GF-D8 (cell line): ENCODE results near the gene C18orf54.
"Not testable (repeated sequence)": the region's sequence is repeated elsewhere in the genome, so short reads cannot be mapped to it uniquely, and the experiment has no call there.

ENCODE experiments used
- DNase-seq: peaks from one replicate; lab custom pipeline; 2025; lab: John Stamatoyannopoulos, UW

Gene C18orf54

DNA sequence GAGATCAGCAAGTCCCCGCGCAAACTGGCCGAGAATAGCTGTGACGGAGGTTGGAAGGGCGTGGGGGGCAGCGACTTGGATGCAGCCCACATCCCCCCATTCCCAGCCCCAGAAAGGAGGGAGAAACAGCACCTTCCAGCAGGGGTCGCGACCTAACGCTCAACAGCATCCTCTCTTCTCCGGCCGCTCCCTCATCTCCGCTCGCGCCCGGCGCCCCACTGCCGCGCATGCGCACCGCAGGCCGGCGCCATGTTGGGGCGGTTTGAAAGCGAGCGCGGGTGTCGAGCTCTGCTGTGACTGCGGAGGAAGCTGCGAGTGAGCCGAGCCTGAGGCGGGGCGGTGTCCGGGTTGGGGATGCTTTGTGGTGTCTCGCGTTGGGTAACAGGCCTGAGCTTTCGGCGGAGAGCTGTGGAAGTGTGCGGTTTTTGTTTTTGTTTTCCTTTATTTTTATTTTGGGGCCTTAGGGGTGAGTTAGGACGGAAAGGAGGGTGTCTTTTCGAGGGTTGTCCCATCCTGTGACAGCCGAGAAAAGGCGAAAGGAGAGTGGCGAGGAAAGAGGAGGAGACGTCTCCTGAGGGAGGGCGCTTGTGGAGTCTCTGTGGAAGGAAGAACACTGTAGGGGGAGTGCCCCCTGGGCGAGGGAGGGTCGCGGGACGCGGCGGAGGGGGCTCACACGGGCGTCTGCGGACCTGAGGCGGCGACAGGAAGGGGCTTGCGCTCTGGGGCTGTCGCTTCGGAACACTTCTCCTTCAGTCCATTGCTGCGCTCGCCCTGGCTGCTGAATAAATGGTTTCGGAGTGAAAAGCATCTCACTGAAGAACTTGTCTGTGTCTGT, at the start of gene C18orf54, which contains the start of gene STARD6:
Gene C18orf54 (plus strand): TSS at position 247 of the 835 bp plus-strand sequence. CDS start 2,667 bp downstream, outside the sequence.
Gene STARD6 (minus strand): TSS at position 199 of the 835 bp plus-strand sequence. CDS start 3,285 bp downstream, outside the sequence.
- DNase-seq: peak; percentile 86

DNA sequence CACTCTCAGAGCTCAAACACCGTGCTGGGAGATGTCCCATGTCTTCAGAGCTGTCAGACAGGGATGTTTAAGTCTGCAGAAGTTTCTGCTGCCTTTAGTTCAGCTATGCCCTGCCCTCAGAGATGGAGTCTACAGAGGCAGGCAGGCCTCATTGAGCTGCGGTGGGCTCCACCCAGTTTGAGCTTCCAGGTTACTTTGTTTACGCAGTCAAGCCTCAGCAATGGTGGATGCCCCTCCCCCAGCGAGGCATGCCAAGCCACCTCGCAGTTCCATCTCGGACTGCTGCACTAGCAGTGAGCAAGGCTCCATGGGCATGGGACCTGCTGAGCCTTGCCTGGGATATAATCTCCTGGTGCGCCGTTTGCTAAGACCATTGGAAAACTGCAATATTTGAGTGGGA, 48.1 kb upstream of the C18orf54 start:
- DNase-seq: not testable (repeated sequence)

DNA sequence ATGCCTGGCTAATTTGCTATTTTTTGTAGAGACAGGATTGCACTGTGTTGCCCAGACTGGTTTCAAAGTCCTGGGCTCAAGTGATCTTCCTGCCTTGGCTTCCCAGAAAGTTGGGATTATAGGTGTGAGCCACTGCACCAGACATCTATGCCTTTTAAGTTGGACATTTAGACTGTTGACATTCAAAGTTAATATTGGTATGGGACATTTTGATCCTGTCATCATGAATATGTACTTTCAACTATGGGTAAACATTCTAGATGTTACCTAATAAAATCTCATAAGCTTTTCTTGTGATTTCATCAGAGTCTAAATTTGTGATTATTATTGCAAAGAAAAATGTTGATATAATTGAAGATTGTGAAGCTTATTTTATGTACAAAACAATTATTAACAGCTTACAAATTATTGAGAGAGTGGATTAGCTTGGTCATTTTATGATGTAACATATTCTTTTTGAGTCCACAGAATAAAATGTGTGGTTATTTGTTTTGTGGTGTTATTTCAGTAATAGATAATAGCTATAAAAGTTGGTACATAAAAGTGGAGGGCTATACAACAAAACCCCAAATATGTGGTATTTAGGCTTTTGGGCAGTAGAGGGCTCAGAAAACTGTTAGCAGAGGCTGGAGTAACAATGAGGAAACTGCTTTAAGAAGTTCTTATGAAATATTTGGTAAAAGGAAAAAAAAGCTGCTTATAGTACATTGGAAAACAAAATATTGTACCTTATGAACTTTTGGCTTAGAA, 41.5 kb upstream of the C18orf54 start:
- DNase-seq: no peak

DNA sequence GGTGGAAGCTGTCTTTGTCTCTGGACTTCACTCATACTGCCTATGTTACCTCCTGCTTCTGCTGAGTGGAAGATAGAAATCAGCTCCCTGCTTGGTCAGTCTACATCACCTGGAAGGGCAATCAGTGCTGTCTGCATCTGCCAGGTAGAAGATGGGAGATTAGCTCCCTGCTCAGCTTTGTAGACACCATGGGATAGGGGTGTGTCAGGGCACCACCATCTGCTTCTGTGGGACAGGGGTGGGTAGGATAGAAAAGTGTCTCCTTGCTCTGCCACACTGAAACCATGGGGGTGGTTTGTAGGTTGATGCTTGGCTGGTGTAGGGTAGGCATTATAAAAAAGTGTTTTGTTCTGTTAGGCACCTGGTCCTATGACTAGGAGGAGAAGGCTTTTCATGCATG, 34.1 kb upstream of the C18orf54 start:
- no peak for DNase-seq

DNA sequence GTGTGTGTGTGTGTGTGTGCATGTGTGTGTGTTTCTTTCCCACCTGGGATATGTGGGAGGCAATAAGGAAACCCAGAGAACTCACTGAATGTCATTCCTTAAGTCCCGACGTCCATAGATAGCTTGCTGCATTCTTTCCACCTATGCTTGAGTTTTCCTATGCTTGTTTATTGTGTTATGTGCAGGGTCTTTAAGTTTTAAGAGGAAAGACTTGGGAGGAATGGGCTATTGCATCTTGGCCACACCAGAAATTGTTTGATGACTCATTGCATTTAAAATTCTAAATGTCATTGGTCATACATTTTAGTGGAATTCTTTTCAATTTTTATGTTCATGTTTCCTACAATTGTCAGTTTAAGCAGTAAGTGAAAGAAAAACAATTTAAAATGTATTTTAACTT, 33.7 kb upstream of the C18orf54 start:
- DNase-seq: no peak

DNA sequence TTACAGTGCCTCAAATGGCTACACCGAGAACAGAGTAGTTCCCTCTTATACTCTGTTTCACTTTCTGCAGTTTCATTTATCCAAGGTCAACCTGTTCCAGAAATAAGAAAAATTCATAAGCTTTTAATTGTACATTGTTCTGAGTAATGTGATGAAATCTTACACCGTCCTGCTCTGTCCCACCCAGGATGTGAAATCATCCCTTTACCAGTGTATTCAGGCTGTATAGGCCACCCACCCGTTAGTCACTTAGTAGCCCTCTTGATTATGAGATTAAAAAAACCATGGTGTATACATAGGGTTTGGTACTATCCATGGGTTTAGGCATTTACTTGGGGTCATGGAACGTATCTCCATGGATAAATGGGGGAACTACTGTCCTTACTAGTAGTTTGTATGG, 29.9 kb upstream of the C18orf54 start:
- no peak for DNase-seq

DNA sequence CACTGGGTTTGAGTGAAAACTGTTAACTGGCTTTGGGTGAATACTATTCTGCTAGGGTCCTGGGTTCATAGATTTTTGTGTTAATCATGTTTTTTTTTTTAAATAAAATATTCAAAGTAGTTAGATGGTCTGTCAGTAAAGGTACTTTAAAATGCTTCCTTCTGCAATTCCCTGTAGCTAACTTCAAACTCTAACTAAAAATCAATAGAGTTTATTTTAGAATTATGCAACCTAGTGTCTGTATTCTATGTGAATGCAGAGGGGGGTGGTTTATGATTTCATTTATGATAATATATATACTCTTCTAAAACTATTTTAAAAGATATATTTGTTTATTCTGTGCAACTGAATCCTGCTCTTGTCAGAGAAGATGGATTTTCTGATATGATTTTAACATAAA, 27.9 kb upstream of the C18orf54 start:
- DNase-seq: no peak

DNA sequence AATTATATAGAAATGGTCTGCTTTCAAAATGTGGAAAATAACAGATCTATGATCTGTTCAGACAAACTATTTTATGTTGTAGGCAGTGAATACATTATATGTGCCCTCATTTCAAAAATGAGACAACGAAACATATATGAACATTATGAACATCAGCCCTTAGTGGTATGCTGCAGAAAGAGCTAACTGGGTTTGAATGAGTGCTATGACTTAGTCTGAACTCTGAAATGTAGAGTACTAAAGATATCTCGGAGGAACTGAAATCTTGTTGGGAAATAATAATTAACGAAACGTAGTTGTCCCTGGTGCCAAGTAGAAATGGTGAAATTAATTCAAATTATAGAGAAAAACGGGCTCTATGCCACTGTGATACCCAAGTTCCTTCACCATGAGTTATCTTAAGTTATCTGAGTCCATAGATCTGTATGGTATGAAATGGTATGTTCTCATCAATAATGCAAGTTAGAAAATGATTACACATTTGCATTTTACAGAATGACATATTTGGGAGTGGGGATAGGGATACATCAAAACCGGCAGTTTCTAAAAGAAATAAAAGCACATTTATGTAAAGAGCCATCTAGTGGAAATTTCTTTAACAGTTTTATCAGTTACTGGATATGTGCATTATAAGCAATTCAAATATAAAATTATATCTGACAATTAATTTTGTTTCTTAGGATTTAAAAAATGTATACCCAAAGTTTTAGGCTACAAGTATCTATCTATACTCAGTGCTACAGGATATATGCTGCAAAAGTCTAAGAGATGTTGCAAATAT, 26.7 kb upstream of the C18orf54 start:
- no peak for DNase-seq

DNA sequence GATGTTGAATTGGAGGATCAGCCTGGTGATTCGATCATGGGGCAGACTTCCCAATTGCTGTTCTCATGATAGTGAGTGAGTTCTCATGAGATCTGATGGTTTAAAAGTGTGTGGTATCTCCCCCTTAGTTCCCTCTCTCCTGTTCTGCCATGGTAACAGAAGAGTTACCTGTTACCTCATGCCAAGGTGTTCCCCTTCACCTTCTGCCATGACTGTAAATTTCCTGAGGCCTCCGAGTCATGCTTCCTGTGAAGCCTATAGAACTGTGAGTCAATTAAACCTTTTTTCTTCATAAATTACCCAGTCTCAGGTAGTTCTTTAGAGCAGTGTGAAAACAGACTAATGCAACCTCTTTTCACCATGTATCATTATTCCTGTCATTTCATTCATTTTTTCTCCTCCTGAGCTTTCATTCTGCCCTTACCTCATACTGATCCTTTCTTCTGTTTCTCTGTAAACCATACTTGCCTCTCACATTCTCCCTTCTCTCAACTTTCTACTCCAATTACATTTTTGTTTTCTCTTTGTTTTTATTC, 22.0 kb upstream of the C18orf54 start:
- no peak for DNase-seq

DNA sequence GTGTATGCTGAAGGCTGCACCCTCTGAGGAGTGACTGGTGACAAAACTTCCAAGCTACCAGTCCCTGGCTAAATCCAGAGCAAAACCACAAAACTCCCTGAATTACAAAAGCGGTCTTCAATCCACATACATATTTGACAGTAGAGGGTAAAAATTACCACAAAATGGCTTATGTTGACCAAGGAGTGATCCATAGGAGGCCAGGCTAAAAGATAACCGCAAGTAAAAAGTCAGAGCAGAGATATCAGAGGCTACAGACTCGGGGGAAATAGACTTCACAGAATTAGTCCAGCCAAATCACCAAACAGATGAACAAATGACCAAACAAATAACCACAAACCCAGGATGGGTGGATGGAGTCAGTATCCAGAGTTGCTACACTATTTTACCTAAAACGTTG, 19.5 kb upstream of the C18orf54 start:
- no peak for DNase-seq

DNA sequence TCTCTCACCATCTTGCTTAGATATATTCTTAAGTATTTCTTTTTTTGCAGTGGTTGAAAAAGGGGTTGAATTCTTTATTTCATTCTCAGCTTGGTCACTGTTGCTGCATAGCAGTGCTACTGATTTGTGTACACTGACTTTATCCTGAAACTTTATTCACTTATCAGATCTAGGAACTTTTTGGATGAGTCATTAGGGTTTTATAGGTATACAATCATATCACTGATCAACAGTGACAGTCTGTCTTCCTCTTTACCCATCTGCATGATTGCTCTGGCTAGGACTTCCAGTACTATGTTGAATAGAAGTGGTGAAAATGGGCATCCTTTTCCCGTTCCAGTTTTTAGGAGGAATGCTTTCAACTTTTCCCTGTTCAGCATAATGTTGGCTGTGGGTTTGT, 6.5 kb upstream of the C18orf54 start:
- DNase-seq: no peak

DNA sequence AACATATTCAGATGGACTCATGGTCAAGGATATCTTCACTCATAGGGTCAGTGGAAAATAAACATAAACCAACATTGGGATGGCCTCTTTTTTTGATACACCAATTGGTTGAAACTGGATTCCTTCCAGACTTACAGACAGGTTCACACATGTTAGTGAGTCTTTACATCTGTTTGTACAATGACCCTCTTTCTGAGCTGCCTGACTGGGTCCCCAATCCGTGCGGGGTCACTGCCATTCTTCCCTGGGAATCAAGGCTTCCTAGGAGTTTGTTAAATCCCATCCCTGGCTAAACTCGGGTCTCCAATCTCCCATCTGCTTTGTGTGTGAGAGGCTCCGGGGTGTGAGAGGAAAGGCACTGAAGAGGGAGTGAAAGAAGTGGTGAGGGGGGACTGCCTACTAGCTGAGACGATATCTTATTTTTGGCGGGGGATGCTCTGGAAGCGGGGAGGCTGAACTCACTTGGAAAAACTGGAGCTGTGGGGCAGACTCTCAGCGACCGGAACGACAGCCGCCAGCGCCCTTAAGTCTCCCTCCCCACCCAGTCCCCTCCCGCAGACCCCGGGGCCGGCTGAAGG, 535 bp upstream of the C18orf54 start:
- DNase-seq: no peak

DNA sequence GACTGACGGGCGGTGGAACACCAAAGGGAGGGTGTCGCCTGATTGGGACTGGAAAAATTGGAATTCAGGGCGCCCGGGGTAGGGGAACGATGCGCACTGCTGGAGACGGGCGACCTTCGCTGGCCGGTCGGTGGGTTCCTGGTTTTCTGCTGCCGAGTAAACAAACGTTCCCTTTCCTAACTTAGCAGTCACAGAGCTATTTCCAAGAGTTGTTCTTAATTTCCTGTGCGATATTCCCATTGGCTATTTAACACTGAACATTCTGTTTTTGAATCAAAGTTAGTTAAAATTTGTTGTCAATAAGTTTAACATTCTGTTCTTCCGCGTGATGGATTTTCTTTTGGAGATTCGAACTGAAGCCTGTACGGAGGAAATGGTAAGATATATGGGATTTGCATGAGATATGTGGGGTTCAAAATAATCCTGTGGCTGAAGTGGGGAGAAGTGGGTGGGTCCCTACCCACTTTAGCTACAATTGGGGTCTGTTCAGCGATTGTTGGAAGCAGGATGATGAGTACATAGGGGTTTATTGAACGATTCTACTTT, 862 bp downstream of the C18orf54 start:
- DNase-seq: peak; percentile 31

DNA sequence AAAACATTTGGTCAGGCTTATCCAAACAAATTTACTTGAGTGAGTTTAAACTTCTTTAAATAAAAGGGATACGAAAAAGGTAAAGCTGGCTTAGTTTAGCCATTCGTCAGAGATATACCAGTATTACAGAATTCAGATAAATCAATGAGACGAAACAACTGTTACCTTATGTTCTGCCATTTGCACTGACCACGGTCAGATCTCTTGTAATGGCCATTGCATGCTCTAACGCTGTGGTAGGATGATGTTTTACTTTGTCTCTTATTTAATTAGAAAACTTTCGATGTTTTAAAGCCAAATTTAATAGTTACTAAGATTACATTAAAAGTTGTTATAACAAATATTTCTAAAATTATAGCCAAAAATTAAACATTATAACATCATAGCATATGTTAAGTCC, 1.5 kb downstream of the C18orf54 start:
- DNase-seq: no peak

DNA sequence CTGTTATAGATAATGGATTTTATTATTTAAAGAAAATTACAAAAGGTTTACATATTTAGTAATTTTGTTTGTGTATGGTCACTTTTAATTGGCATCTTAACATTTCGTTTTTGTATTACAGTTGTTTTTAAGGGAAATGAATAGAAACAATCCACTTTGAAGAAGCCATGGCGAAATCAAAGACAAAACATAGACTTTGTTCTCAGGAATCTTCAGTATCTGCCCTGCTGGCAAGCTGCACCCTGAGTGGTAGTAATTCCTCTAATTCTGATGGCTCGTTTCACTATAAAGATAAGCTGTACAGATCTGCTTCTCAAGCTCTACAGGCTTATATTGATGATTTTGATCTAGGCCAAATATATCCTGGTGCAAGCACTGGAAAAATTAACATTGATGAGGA, 2.7 kb downstream of the C18orf54 start:
- DNase-seq: no peak

DNA sequence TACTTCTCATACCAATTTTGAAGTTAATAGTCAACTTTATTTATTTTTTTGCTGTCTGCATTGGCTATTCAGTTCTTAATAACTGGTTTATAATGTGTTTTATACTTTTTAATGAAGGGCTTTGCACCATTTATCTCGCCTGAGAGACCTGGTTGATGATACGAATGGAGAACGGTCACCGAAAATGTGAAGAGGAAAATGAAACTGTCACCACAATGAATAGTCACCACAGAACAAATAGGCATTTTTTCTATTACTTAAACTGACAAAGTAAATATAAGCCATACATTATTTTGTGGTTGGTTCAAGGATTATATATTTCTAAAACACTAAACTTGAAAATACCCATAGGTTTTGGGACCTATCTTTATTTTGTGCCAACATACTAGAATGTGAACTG, 20.4 kb downstream of the C18orf54 start:
- DNase-seq: no peak

DNA sequence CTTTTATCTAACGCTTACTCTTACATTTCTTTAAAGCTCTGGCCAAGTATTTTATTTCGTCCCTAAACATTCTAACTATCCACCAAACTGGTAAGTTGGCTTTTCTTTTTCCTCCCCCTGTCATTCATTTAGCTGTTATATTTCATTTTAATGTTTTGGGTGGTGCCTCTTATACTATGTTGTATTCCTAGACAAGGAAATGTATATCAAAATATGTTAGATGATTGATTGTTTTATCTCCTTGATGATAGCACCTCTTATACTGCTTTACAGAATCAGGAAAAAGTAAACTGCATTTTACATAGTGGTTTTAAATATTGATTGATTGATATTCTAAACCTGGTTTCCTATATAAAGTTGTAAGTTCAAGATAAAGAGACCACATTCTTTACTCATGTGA, 23.9 kb downstream of the C18orf54 start:
- no peak for DNase-seq

DNA sequence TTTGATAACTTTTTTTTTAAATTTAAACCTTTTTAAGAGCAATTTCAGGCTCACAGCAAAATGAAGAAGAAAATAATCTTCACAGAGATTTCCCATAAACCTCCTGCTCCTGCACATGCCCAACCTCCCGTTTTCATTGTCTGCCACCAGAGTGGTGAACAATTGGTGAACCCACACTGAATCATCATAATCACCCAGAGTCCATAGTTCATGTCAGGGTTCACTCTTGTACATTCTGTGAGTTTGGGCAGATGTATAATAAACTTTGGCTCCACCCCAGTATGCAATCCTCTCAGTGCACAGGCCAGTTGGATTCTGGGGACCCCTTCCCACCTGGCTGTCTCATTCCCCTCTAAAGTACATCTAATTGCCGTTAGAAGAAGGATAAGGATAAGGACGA, 24.4 kb downstream of the C18orf54 start:
- no peak for DNase-seq

DNA sequence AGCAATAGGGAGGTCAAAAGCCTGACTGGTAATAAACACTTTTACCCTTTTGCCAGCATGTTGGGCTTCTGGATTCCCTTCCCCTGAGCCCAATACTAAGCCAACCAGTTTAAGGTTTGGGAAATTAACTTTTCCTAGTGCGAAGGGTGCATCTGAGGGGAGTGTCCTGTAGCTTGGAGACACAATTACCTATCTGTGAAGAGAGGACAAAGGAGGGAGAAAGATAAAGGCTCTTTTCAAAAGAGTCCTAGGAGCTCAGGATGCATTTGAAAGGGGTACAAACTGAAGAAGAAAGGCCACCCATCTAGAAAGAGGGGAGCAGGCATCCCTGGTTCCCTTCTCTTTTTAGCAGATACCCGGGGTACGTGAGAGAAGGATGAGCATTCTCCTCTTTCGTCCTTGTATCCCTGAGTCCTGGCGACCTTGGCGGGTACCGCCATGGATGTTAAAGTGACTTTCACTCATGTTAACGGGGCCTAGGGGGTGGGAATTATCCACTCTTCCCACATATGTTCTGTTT, 25.1 kb downstream of the C18orf54 start:
- no peak for DNase-seq

DNA sequence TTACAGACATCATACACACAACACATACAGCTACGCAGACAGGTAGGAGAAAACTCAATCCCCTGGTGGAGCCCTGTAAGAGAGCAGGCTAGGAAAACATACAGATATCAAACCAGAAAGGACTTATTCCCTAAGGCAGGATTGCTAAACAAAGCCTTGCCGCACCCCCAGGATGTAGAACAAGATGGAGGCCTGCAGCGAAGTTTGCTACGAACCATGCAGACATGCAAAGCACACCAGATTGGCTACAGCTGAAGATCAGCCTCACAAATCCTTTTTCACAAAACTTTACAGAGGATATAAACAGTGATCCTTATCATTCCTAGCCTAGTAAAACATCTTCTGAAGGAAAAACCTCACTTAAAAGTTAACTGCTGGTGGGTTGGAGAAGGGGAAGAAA, 28.3 kb downstream of the C18orf54 start:
- no peak for DNase-seq

DNA sequence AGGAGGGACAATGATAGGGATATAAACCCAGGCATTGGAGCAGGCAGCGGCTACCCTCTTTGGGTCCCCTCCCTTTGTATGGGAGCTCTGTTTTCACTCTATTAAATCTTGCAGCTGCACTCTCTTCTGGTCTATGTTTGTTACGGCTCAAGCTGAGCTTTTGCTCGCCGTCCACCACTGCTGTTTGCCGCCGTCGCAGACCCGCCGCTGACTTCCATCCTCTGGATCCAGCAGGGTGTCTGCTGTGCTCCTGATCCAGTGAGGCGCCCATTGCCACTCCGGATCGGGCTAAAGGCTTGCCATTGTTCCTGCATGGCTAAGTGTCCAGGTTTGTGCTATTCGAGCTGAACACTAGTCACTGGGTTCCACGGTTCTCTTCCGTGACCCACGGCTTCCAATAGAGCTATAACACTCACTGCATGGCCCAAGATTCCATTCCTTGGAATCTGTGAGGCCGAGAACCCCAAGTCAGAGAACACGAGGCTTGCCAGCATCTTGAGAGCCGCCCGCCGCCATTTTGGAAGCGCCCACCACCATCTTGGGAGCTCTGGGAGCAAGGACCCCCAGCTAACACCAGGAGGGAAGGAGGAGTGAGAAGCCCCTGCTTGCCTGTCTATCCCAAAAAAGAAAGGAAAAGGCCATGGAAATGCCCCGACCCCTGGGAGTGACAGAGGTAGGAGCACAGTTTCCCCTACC, 29.2 kb downstream of the C18orf54 start:
- not testable (repeated sequence) for DNase-seq
